Endothelial cell of umbilical vein (primary cell): Measurements from ENCODE around the gene AFDN. TPM values are rescaled to one million over a fixed set of nuclear protein-coding genes. Genes with fewer than 3 reads are reported as not detected.
A peak's percentile ranks its signal among the peaks of the same experiment; 100 is the strongest.

ENCODE experiments used
- BruUV-seq: library from RNA; stranded (reverse); fragments of 400-500 nt; replicated peaks from 2 replicates; lab custom pipeline; 2021; lab: Mats Ljungman, UMichigan
- CTCF ChIA-PET: fragments of 300-600, 350-600 bp; sonication (Branson Sonifier 250); formaldehyde crosslinking; loops from one replicate; lab custom pipeline; 2021; ENCODE audit warnings: antibody characterized with exemption, inconsistent platforms; lab: Charles Lee
- POLR2A ChIA-PET: fragments of 300-600, 350-600 bp; sonication (Branson Sonifier 250); formaldehyde crosslinking; loops from one replicate; lab custom pipeline; 2021; ENCODE audit warnings: antibody characterized with exemption, inconsistent platforms; lab: Charles Lee
- DNase-seq: peaks from one replicate; pipeline ENCODE4 v3.0.0-alpha.2; 2011; ENCODE audit warnings: low read depth, low spot score
- FAIRE-seq: peaks from 2 replicates; lab custom pipeline; 2011; peaks lifted over from hg19 to GRCh38; lab: Jason Lieb, UNC
- H2AFZ ChIP-seq: 2 replicates; pipeline ENCODE4 v1.6.0; 2012; ENCODE audit warnings: low read depth, low read length, control low read depth, inconsistent platforms
- H3K27ac ChIP-seq: 2 replicates; pipeline ENCODE4 v1.5.1; 2011; ENCODE audit warnings: low read depth, mild to moderate bottlenecking, control low read depth, low read length, moderate library complexity; ENCODE audit not compliant: insufficient read depth
- H3K27me3 ChIP-seq, 2 experiments: 2 replicates each; pipeline versions ENCODE4 v1.6.0 to v1.6.1; 2011; ENCODE audit warnings: low read length in 2 of 2, mixed read lengths in 1 of 2; ENCODE audit not compliant: control insufficient read depth in 2 of 2, insufficient read depth in 2 of 2
- H3K36me3 ChIP-seq, 2 experiments: 2 replicates in 1 of 2; 3 replicates in 1 of 2; pipeline ENCODE4 v1.5.1; 2011; ENCODE audit warnings: low read length in 2 of 2, mild to moderate bottlenecking in 1 of 2, moderate library complexity in 1 of 2; ENCODE audit not compliant: control insufficient read depth in 2 of 2, insufficient read depth in 2 of 2; ENCODE audit errors: extremely low read depth in 1 of 2
- H3K4me1 ChIP-seq: 3 replicates; pipeline ENCODE4 v1.5.1; 2011; ENCODE audit warnings: mild to moderate bottlenecking, low read length; ENCODE audit not compliant: control insufficient read depth, insufficient read depth; ENCODE audit errors: extremely low read depth
- H3K4me2 ChIP-seq: 2 replicates; pipeline ENCODE4 v1.6.1; 2011; ENCODE audit warnings: low read length, control low read depth, mixed read lengths; ENCODE audit not compliant: insufficient read depth
- H3K4me3 ChIP-seq, 3 experiments: fragments of 200-600 bp in 1 of 3; sonication (generic), shearing (Covaris generic) in 1 of 3; replicated peaks in 1 of 3; 2 replicates each; pipeline ENCODE4 v1.5.1; 2011 to 2016; ENCODE audit warnings: control low read depth in 3 of 3, low read length in 3 of 3, mild to moderate bottlenecking in 2 of 3, inconsistent platforms in 1 of 3, low read depth in 1 of 3, moderate library complexity in 1 of 3; ENCODE audit not compliant: insufficient read depth in 1 of 3
- H3K79me2 ChIP-seq: 2 replicates; pipeline ENCODE4 v1.6.0; 2012; ENCODE audit warnings: low read length, inconsistent platforms; ENCODE audit not compliant: control insufficient read depth, insufficient read depth
- H3K9ac ChIP-seq: replicated peaks from 2 replicates; pipeline ENCODE3; 2011; ENCODE audit warnings: low read length, control low read depth; ENCODE audit not compliant: insufficient read depth; ENCODE audit errors: extremely low read depth
- H3K9me1 ChIP-seq: replicated peaks from 3 replicates; pipeline ENCODE4 v1.6.0; 2011; ENCODE audit warnings: mild to moderate bottlenecking, low read length; ENCODE audit not compliant: control insufficient read depth, insufficient read depth; ENCODE audit errors: extremely low read depth
- H3K9me3 ChIP-seq: replicated peaks from 2 replicates; pipeline ENCODE4 v1.5.1; 2012; ENCODE audit warnings: low read length, inconsistent platforms; ENCODE audit not compliant: control insufficient read depth, insufficient read depth
- H4K20me1 ChIP-seq: replicated peaks from 2 replicates; pipeline ENCODE3; 2011; ENCODE audit warnings: mild to moderate bottlenecking, low read length; ENCODE audit not compliant: control insufficient read depth, insufficient read depth; ENCODE audit errors: extremely low read depth
- EZH2 ChIP-seq: IDR thresholded peaks from 2 replicates; pipeline ENCODE4 v1.6.1; 2012; ENCODE audit warnings: borderline replicate concordance, low read depth, mild to moderate bottlenecking, moderate library complexity, low read length, inconsistent platforms; ENCODE audit not compliant: severe bottlenecking
- FOS ChIP-seq: IDR thresholded peaks from 2 replicates; pipeline ENCODE4 v1.6.1; 2011; ENCODE audit warnings: mild to moderate bottlenecking, low read length, moderate library complexity, borderline replicate concordance; ENCODE audit not compliant: insufficient read depth
- GATA2 ChIP-seq: IDR thresholded peaks from 2 replicates; pipeline ENCODE4 v1.7.0; 2011; ENCODE audit warnings: low read depth, mild to moderate bottlenecking, moderate library complexity, mixed read lengths, low read length; ENCODE audit not compliant: insufficient read length, insufficient read depth
- JUN ChIP-seq: IDR thresholded peaks from 2 replicates; pipeline ENCODE4 v1.6.1; 2011; ENCODE audit warnings: borderline replicate concordance, low read depth; ENCODE audit not compliant: insufficient read length, insufficient read depth
- MAX ChIP-seq: IDR thresholded peaks from 2 replicates; pipeline ENCODE4 v1.6.1; 2011; ENCODE audit not compliant: insufficient read depth, insufficient read length
- MYC ChIP-seq: IDR thresholded peaks from one replicate; pipeline ENCODE4 v1.6.1; 2011; ENCODE audit warnings: mild to moderate bottlenecking, low read depth, low read length
- POLR2A ChIP-seq: IDR thresholded peaks from 2 replicates; pipeline ENCODE4 v1.6.1; 2012; ENCODE audit warnings: low read depth, mild to moderate bottlenecking, control low read depth, low read length
- POLR2AphosphoS5 ChIP-seq: IDR thresholded peaks from 2 replicates; pipeline ENCODE4 v1.6.1; 2012; ENCODE audit warnings: low read depth, mild to moderate bottlenecking, control low read depth, low read length, moderate library complexity; ENCODE audit not compliant: insufficient read depth
- dilution Hi-C: fragments of 300-500 bp; cut with MboI; formaldehyde crosslinking; loops from one replicate; pipeline ENCODE4 v1.15.0; 2019; ENCODE audit warnings: low sequenced_read_pairs; ENCODE audit not compliant: extremely low pct_ligation_motif_present
- intact Hi-C: fragments of 100-400 bp; cut with micrococcal nuclease; formaldehyde crosslinking; loops from one replicate; pipeline ENCODE4 v1.10.0; 2022
- polyA plus RNA-seq, 4 experiments: library from polyadenylated mRNA; depleted of rRNA in 3 of 4; stranded (reverse) in 3 of 4; unstranded in 1 of 4; fragments of >200 nt; gene quantifications; 2 replicates each; pipeline versions ENCODE4 v1.2.1 to v1.2.3, GENCODE V29; 2011 to 2012; ENCODE audit warnings: missing spikeins in 1 of 4
- total RNA-seq: library from RNA; stranded (reverse); gene quantifications from 2 replicates; pipeline ENCODE4 v1.2.3, GENCODE V29; 2021
- TF ChIP-seq, protein P1 (sequence below), 2 donors: IDR thresholded peaks; 1 replicate in 1 of 2; 2 replicates in 1 of 2; pipeline ENCODE4 v1.5.1; 2011; ENCODE audit warnings: low read length in 2 of 2, mild to moderate bottlenecking in 2 of 2, moderate library complexity in 2 of 2, control low read depth in 1 of 2, inconsistent platforms in 1 of 2, low read depth in 1 of 2; ENCODE audit not compliant: insufficient read depth in 1 of 2; ENCODE audit errors: extremely low read depth in 1 of 2

AFDN gene
- total and polyA plus RNA-seq, 2 donors (not counting 3 experiments of a cell fraction or from before 2014, with no cell fraction given), result 31.0 to 134 TPM

DNA sequence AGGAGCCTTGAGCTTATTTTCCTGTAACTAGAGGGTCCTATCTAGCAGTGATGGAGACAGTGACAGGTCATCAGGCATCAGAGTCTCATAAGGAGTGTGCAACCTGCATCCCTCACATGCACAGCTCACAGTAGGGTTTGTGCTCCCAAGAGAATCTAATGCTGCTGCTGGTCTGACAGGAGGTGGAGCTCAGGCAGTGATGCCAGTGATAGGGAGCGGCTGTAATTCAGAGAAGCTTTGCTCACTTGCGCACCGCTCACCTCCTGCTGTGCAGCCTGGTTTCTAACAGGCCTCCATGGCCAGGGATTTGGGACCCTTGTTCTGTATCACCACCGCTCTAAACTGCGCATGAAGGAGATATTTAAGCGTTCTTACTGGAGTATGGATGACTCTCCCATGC lies 176.1 kb downstream of the AFDN start:
- dilution Hi-C loops, result no loop called here
- CTCF ChIA-PET, result interaction anchor here (1.1 to 1.3 kb wide), 3 partner anchors 10 to 51 kb away, joined by 3 to 6 read pairs (median 4); no protein-coding TSS in a partner anchor
- Histone ChIP-seq H3K4me2 (no peak overlapping the region), H3K4me3 (no peak overlapping the region), H3K9me1 (no peaks in the 10 kb centered on the region), H3K36me3 (no peaks in the 10 kb centered on the region), H2AFZ (no peak overlapping the region), H4K20me1 (no peaks in the 10 kb centered on the region), H3K4me1 (peaks cover 22% of the 10 kb centered on the region), H3K79me2 (no peaks in the 10 kb centered on the region), H3K9me3 (no peaks in the 10 kb centered on the region), H3K9ac (no peak overlapping the region), H3K27me3 (no peaks in the 10 kb centered on the region), H3K27ac (no peak overlapping the region)
- DNase-seq (no peak), FAIRE-seq (no peak)
- POLR2A ChIA-PET, result no interaction called here
- no peak for TF ChIP-seq POLR2AphosphoS5
- no peak for TF ChIP-seq MYC
- no TSS peak for BruUV-seq
- intact Hi-C loops, result loop anchor here (1.0 kb wide), 1 partner anchor 10 kb away; no protein-coding TSS in a partner anchor

- no peaks in the 10 kb centered on the region for H3K27me3 ChIP-seq
- peak overlapping the region; percentile 47 for H2AFZ ChIP-seq
- H3K27ac ChIP-seq, result no peak overlapping the region
- H3K9ac ChIP-seq, result no peak overlapping the region
- dilution Hi-C loops, result no loop called here
- H3K4me2 ChIP-seq, result no peak overlapping the region
- POLR2A ChIA-PET, result no interaction called here
- no TSS peak for BruUV-seq
- no peaks in the 10 kb centered on the region for H4K20me1 ChIP-seq
- H3K9me3 ChIP-seq, result no peaks in the 10 kb centered on the region
- H3K9me1 ChIP-seq, result no peaks in the 10 kb centered on the region
- TF ChIP-seq, protein P1, sequence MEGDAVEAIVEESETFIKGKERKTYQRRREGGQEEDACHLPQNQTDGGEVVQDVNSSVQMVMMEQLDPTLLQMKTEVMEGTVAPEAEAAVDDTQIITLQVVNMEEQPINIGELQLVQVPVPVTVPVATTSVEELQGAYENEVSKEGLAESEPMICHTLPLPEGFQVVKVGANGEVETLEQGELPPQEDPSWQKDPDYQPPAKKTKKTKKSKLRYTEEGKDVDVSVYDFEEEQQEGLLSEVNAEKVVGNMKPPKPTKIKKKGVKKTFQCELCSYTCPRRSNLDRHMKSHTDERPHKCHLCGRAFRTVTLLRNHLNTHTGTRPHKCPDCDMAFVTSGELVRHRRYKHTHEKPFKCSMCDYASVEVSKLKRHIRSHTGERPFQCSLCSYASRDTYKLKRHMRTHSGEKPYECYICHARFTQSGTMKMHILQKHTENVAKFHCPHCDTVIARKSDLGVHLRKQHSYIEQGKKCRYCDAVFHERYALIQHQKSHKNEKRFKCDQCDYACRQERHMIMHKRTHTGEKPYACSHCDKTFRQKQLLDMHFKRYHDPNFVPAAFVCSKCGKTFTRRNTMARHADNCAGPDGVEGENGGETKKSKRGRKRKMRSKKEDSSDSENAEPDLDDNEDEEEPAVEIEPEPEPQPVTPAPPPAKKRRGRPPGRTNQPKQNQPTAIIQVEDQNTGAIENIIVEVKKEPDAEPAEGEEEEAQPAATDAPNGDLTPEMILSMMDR (IDR thresholded peaks at IDR 0.05; ENCODE audit: extremely low read depth in 1 of 2, insufficient read depth in 1 of 2, low read depth in 1 of 2, low read length in 2 of 2), result no peak
- no peak for TF ChIP-seq JUN
- no peak for TF ChIP-seq POLR2A
- TF ChIP-seq GATA2, result no peak
- no peak for TF ChIP-seq MYC
- TF ChIP-seq EZH2, result no peak
- TF ChIP-seq POLR2AphosphoS5, result no peak
- TF ChIP-seq MAX, result no peak
- no peak for TF ChIP-seq FOS
- DNase-seq (peak; percentile 7), FAIRE-seq (no peak)
- CTCF ChIA-PET, result interaction anchor here (0.8 to 1.2 kb wide), 2 partner anchors 9 to 28 kb away, joined by 3 to 4 read pairs; no protein-coding TSS in a partner anchor
- H3K4me1 ChIP-seq, result peaks cover 27% of the 10 kb centered on the region
- no peak overlapping the region for H3K4me3 ChIP-seq
- no peaks in the 10 kb centered on the region for H3K36me3 ChIP-seq
- no peaks in the 10 kb centered on the region for H3K79me2 ChIP-seq
- intact Hi-C loops, result no loop called here
Measured at GRCh38 chr6:168004023-168004422, 177.3 kb downstream of the AFDN start.
